Liver (tissue), 3 donors: Measurements from ENCODE around the gene UNC93B1.

Source experiments
- CTCF ChIP-seq: fragments of 150-350 bp; IDR thresholded peaks from 2 replicates; pipeline ENCODE4 v1.5.1; 2017; ENCODE audit warnings: improper control_type of control experiment, low read depth, low read length; ENCODE audit not compliant: missing input control
- GABPA ChIP-seq, 2 donors: IDR thresholded peaks in 1 of 2; conservative IDR thresholded peaks in 1 of 2; 2 replicates each; pipeline ENCODE4 v1.6.1; 2016; ENCODE audit warnings: antibody characterized with exemption in 2 of 2, mild to moderate bottlenecking in 1 of 2, moderate library complexity in 1 of 2
- MAX ChIP-seq: IDR thresholded peaks from 2 replicates; pipeline ENCODE4 v1.6.1; 2016; ENCODE audit warnings: antibody characterized with exemption
- REST ChIP-seq: IDR thresholded peaks from 2 replicates; pipeline ENCODE4 v1.6.1; 2016; ENCODE audit warnings: antibody characterized with exemption, mild to moderate bottlenecking
- SP1 ChIP-seq: IDR thresholded peaks from 2 replicates; pipeline ENCODE4 v1.6.1; 2018; ENCODE audit warnings: antibody characterized with exemption, mild to moderate bottlenecking
- YY1 ChIP-seq: IDR thresholded peaks from 2 replicates; pipeline ENCODE4 v1.6.1; 2016; ENCODE audit warnings: antibody characterized with exemption, mild to moderate bottlenecking
- donor health status: healthy.
- donor health status: healthy.

GRCh38 chr11:68042219-68043028, 38.5 kb upstream of the UNC93B1 start:
- TF ChIP-seq CTCF (no peak), REST (no peak), MAX (no peak), SP1 (no peak), YY1 (no peak), GABPA (IDR thresholded peaks at IDR 0.05 in 1 of 2, conservative IDR thresholded peaks at IDR 0.05 in 1 of 2) (no peak)
